ENCODE measurements around the gene SLC5A9. TPM values are rescaled to one million over a fixed set of nuclear protein-coding genes. Genes with fewer than 3 reads are reported as not detected.

Gene SLC5A9
- total RNA-seq, 1 experiment from 2014 or later = not detected

GRCh38 chr1:48254254-48254653, 31.7 kb downstream of the SLC5A9 start:
- no peak overlapping the region for H4K8ac ChIP-seq (replicated peaks; ENCODE audit: insufficient read length, low read depth, low read length)
- no peak overlapping the region for H3K4me3 Mint-ChIP-seq

More at GRCh38 chr1:48254254-48254653, 31.7 kb downstream of the SLC5A9 start:
- Histone ChIP-seq H2AFZ (ENCODE audit: low read length) (no peak overlapping the region), H3K14ac (ENCODE audit: insufficient read depth, low read length) (no peak overlapping the region), H2BK15ac (ENCODE audit: low read depth, low read length) (no peak overlapping the region), H2BK12ac (ENCODE audit: insufficient read length, low read depth, low read length) (no peak overlapping the region), H3K4me1 (ENCODE audit: insufficient read depth, low read length) (no peaks in the 10 kb centered on the region), H3K27ac (ENCODE audit: insufficient read length, low read depth, low read length) (no peak overlapping the region), H2BK5ac (ENCODE audit: insufficient read length, low read length) (no peak overlapping the region), H3K79me2 (ENCODE audit: insufficient read depth, low read length) (no peaks in the 10 kb centered on the region), H4K5ac (ENCODE audit: insufficient read length, low read depth, low read length) (no peak overlapping the region), H3K18ac (ENCODE audit: insufficient read length, low read depth, low read length) (no peak overlapping the region), H2BK20ac (ENCODE audit: low read depth, low read length, poor library complexity, severe bottlenecking) (no peak overlapping the region), H3K9ac (ENCODE audit: extremely low read depth, insufficient read length, low read length) (no peak overlapping the region), H3K79me1 (ENCODE audit: insufficient read depth, low read depth, low read length, poor library complexity, severe bottlenecking) (no peaks in the 10 kb centered on the region), H3K4ac (ENCODE audit: low read depth, low read length) (no peak overlapping the region), H2BK120ac (ENCODE audit: low read depth, low read length, poor library complexity, severe bottlenecking) (no peak overlapping the region), H3K9me3 (ENCODE audit: control insufficient read depth, low read depth, low read length) (no peaks in the 10 kb centered on the region), H3K27me3 (ENCODE audit: insufficient read depth, low read length) (no peaks in the 10 kb centered on the region), H3T11ph (ENCODE audit: low read length) (no peak overlapping the region), H3K23me2 (ENCODE audit: insufficient read length, low read depth, low read length, poor library complexity, severe bottlenecking) (no peaks in the 10 kb centered on the region), H2AK5ac (ENCODE audit: insufficient read length, low read length) (no peak overlapping the region), H4K91ac (ENCODE audit: insufficient read length, low read depth, low read length) (no peak overlapping the region), H3K4me2 (ENCODE audit: insufficient read depth, insufficient read length, low read length) (no peak overlapping the region), H3K56ac (ENCODE audit: insufficient read length, low read depth, low read length) (no peak overlapping the region), H4K20me1 (ENCODE audit: control insufficient read depth, insufficient read depth, insufficient read length) (no peaks in the 10 kb centered on the region), H3K23ac (ENCODE audit: insufficient read length, low read depth, low read length) (no peak overlapping the region)
- DNase-seq = no peak
- Mint-ChIP-seq H3K9me3 (no peaks in the 10 kb centered on the region), H3K27ac (no peak overlapping the region), H3K27me3 (ENCODE audit: low read depth) (peaks cover 2% of the 10 kb centered on the region), H3K36me3 (ENCODE audit: insufficient read depth in 1 of 3, low read depth in 3 of 3) (no peaks in the 10 kb centered on the region), H3K4me1 (no peaks in the 10 kb centered on the region)
- no CpG with 5 or more reads among the region's 1 CpG for WGBS (ENCODE audit: extremely low coverage, insufficient read length, low lambda C conversion rate)
- no peak for TF ChIP-seq CTCF (conservative IDR thresholded peaks at IDR 0.05)

All from H9 (cell line).